Measurements from ENCODE around the gene UHMK1.
"Not testable (repeated sequence)": the region's sequence is repeated elsewhere in the genome, so short reads cannot be mapped to it uniquely, and the experiment has no call there.

Gene UHMK1, protein sequence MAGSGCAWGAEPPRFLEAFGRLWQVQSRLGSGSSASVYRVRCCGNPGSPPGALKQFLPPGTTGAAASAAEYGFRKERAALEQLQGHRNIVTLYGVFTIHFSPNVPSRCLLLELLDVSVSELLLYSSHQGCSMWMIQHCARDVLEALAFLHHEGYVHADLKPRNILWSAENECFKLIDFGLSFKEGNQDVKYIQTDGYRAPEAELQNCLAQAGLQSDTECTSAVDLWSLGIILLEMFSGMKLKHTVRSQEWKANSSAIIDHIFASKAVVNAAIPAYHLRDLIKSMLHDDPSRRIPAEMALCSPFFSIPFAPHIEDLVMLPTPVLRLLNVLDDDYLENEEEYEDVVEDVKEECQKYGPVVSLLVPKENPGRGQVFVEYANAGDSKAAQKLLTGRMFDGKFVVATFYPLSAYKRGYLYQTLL

DNA sequence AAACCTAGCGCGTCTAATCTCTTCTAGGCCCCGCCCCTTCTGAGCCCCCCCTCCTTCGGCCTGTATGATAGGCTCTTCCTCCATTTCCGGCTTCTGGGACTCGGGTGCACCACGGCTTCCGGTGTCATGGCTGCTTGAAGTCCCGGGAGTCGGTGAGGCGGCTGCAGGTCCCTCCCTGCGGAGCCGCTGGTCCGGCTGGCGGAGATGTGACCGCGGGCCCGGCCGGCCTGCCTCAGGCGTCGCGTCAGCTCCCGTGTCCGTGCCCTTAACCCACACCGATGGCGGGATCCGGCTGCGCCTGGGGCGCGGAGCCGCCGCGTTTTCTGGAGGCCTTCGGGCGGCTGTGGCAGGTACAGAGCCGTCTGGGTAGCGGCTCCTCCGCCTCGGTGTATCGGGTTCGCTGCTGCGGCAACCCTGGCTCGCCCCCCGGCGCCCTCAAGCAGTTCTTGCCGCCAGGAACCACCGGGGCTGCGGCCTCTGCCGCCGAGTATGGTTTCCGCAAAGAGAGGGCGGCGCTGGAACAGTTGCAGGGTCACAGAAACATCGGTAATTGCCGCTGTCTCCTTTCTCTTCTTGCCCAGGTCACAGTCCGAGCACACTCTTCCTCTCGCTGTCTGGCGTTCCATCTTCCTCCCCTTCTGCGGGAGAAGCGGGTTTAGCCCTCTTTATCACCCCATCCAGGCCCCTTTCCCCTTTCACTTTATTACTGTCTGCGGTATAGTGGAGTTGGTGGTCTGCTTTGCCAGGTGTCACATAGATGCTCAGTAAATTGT lies at the start of gene UHMK1:
Gene UHMK1, plus strand, starts transcription at position 96 of the 773 bp plus-strand sequence. Its CDS starts 183 bp downstream, at position 279.
- in situ Hi-C loops (cut with MboI; ENCODE audit: low sequenced_read_pairs) = no loop called here

DNA sequence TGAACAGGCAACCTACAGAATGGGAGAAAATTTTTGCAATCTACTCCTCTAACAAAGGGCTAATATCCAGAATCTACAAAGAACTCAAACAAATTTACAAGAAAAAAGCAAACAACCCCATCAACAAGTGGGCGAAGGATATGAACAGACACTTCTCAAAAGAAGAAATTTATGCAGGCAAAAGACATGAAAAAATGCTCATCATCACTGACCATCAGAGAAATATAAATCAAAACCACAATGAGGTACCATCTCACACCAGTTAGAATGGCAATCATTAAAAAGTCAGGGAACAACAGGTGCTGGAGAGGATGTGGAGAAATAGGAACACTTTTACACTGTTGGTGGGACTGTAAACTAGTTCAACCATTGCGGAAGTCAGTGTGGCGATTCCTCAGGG lies 43.3 kb upstream of the UHMK1 start:
- in situ Hi-C loops (cut with MboI; ENCODE audit: low sequenced_read_pairs) = not testable (repeated sequence)

DNA sequence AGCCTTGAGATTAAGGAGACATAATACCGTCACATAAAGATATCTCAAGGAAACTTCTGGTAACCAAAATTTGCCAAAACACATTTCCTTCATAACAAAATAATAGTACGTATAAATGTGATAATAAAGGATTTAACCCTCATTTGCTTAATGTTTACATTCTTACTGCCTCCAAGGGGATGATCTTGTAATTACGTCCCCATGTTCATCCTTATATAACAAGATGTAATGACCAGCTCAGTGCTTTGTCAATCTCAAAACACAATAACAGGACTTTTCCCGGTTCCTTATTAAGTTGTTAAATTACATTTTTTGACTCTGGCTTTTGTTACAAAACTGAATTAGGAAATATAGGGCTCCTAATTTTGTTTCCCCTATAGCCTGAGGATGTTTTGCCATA lies 41.3 kb upstream of the UHMK1 start:
- in situ Hi-C loops (cut with MboI; ENCODE audit: low sequenced_read_pairs) = no loop called here

DNA sequence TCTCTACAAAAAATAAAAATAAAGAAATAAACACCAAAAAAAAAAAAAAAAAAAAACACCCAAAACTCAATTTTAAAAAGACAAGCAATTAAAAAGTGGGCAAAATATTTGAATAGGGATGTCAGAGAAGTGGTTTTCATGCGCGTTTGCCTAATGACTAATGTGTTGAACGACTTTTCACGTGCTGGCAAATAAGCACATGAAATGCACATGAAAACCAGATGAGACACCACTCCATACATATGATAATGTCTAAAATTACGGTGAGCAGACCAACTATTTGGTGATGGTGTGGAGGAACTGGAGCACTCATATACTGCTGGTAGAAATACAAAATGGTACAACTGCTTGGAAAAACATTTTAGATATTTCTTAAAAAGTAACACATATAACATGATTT lies 39.4 kb upstream of the UHMK1 start:
- in situ Hi-C loops (cut with MboI; ENCODE audit: low sequenced_read_pairs) = no loop called here

DNA sequence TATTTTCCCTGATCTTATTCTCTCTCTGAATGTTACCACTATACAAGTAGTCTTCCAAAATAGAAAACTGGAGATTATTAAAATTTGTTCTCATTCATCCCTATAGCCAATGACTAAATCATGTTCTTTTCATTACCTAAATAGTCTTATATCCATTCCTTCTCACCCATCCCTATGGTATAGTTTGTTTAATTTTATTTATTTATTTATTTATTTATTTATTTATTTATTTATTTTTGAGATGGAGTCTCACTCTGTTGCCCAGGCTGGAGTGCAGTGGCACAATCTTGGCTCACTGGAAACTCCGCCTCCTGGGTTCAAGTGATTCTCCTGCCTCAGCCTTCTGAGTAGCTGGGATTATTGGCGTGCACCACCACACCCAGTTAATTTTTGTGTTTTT lies 35.2 kb upstream of the UHMK1 start:
- in situ Hi-C loops (cut with MboI; ENCODE audit: low sequenced_read_pairs) = not testable (repeated sequence)

DNA sequence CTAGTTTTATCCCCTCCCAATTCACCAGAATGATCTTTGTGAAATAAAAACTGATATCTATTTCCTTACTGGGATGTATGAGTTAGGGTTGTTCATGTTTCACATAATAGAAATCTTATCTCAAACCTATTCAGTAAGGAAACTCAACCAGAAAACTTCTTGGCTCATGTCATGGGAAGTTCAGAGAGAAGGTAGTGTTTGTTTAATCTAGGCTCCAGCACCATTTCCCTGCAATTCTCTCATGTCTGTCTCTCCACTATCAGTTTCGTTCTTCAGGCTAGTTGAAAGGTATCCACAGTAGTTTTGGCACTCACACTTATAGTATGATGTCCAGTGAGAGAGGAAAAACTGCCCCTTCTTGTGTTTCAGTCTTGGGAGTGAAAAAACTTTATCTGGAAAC lies 34.6 kb upstream of the UHMK1 start:
- in situ Hi-C loops (cut with MboI; ENCODE audit: low sequenced_read_pairs) = no loop called here

DNA sequence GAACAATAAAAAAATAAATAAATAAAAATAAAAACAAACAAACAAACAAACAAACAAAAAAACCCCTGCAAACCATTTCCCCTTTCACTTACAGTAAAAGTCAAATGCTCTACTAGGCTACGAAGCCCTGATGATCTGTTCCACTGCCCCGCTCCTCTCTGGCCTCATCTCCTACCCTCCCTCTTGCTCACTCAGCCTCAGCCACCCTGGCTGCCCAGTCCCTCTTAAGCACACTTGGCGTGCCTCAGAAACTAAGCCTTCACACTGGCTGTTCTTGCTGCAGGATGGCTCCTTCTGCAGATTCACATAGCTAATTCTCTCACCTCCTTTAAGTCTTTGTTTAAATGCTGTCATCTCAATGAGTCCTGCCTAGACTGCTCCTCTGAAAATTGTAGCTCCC lies 30.8 kb upstream of the UHMK1 start:
- in situ Hi-C loops (cut with MboI; ENCODE audit: low sequenced_read_pairs) = no loop called here

DNA sequence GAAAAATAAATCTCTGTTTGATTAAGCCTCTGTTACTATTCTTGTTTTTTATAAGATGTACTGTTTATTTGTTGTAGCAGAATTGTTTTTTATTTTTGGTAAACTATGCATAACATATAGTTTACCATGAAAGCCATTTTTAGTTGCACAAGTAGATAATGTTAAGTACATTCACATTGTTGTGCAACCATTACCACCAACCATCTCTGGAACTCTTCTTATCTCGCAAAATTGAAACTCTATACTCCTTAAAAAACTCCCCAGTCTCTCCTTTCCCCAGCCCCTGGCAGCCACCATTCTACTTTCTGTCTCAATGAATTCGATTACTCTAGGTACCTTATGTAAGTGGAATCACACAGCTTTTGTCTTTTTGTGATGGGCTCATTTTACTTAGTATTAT lies 27.4 kb upstream of the UHMK1 start:
- in situ Hi-C loops (cut with MboI; ENCODE audit: low sequenced_read_pairs) = no loop called here

DNA sequence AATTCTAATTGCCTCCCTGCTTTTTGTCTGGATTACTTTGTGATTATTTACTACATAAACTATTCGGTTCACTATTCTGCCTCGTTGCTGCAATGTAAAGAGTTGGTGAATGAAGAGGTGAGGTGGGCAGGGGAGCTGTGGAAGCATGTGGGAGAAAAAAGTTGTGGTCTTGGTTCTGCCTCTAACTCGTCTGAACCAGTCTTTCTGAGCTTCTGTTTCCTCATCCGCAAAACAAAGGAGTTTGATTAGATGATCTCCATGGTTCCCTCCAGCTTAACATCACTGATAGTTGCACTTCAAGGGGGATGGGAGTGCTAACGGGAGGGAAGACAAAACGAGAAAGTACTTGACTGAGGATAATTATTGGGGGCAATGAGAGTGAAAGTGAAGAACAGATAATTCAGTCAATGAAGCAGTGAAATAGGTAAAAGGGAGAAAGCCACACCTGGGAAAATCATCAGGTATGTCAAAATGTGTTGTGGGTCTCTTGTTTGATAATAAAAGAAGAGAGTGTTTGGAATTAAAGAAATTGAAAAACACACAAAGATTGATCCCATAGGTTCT lies 26.2 kb upstream of the UHMK1 start:
- in situ Hi-C loops (cut with MboI; ENCODE audit: low sequenced_read_pairs) = no loop called here

DNA sequence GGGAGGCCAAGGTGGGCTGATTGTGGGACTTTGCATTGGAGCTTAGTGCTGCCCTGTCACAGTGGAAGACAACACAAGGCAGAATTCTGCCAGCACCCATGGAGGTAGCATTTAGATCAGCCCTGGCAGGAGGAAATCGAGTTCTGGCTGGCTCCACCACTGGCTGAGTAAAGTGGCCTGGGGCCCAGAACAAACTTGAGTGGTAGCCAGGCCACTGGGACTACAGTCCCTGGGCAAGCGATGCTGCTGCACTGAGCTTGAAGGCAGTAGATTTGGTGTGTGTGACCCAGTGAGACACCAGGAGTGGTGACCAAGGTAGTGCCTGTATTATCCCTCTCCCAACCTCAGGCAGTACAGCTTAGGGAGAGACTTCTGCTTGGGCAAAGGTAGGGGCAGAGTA lies 22.5 kb upstream of the UHMK1 start:
- in situ Hi-C loops (cut with MboI; ENCODE audit: low sequenced_read_pairs) = no loop called here

DNA sequence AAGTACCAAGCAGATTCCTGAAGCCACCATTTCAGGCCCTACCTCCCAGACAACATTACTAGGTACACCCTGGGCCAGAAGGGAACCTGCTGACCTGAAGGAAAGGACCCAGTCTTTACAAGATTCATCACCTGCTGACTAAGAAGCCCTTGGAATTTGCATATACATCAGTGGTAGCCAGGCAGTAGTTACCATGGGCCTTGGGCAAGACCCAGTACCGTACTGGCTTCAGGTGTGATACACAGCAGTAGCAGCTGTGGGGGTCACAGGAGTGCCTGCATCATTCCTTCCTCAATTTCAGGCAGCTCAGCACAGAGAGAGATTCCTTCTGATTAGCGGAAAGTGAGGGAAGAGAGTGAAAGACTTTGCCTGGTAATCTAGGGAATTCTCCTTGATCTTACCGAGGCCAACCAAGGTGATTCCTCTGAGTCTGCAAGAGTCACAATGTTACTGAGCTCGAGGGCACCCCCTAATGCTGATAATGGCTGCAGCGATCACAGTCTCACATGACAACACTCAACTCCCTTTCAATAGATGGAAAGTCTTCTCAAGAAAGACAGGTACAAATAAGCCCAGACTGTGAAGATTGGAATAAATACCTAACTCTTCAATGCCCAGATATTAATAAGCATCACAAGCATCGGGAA lies 22.0 kb upstream of the UHMK1 start:
- in situ Hi-C loops (cut with MboI; ENCODE audit: low sequenced_read_pairs) = no loop called here

DNA sequence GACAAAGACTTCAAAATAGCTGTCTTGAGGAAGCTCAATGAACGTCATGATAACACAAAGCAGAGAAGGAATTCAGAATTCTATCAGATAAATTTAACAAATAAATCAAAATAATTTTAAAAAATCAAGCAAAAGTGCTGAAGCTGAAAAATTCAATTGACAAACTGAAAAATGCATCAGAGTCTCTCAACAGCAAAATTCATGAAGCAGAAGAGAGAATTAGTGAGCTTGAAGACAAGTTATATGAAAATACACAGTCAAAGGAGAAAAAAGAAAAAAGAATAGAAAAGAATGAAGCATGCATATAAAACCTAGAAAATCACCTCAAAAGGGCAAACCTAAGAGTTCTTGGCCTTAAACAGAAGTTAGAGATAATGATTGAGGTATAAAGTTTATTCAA lies 21.0 kb upstream of the UHMK1 start:
- in situ Hi-C loops (cut with MboI; ENCODE audit: low sequenced_read_pairs) = no loop called here

DNA sequence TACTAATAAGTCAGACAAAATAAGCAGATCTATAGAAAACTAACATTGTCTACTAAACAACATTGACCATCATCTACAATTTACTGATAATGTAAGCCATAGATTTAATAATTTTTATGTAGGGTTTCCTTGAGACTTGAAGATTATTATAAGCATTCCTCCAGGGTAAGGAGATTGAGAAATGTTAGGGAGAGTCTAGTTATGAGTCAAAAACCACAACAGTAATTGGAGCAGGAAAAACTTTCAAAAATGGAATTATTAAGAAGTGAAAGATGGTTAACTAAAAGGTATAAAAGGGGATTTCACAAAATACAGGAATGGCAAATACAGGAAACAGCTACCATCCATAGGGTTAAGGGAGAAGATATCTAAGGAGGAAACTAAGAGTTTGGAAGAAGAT lies 12.4 kb upstream of the UHMK1 start:
- in situ Hi-C loops (cut with MboI; ENCODE audit: low sequenced_read_pairs) = no loop called here

DNA sequence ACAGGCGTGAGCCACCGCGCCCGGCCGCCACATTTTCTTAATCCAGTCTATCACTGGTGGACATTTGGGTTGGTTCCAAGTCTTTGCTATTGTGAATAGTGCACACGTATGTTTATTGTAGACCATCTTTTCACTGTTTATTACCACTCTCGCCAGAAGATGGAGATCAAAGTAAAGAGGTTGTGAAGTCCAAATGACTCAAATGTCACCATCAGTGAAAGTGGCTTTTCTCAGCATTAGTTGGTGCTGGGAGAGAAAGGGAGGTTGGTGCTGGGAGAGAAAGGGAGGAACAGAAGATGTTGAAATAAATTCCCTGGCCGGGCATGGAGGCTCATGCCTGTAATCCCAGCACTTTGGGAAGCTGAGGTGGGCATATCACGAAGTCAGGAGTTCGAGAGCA lies 10.4 kb upstream of the UHMK1 start:
- in situ Hi-C loops (cut with MboI; ENCODE audit: low sequenced_read_pairs) = no loop called here

DNA sequence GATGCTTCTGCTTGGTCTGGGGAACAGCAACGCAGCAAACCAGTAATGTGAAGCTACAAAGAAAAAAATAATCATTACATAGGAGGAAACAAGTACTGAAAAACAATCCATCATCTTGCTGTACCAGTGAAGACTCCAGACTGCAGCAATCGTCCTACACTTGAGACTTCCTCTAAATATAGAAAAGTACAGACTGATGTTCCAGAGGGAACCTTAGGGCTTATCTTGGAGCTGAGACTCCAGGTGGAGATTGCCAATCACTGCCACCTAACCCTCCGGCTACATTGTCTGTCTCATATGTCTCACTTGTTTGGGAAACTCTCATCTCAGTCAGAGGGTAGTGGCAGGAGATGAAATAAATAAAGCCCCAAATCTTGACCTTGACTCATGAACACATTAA lies 9.4 kb upstream of the UHMK1 start:
- in situ Hi-C loops (cut with MboI; ENCODE audit: low sequenced_read_pairs) = no loop called here

DNA sequence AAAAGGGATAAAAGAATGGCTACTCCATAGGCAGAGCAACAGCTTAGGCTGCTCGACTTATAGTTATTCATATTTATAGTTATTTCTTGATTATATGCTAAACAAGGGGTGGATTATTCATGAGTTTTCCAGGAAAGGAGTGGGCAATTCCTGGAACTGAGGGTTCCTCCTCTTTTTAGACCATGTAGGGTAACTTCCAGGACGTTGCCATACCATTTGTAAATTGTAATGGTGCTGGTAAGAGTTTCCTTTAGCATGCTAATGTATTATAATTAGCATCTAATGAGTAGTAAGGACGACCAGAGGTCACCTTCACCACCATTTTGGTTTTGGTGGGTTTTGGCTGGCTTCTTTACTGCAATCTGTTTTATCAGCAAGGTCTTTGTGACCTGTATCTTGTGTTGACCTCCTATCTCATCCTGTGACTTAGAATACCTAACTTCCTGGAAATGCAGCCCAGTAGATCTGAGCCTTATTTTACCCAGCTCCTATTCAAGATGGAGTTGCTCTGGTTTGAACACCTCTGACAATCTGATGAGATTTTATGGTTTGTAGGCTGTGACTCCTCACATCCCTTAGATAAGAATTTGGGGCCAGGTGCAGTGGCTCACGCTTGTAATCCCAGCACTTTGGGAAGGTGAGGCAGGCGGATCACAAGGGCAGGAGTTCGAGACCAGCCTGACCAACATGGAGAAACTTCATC lies 1.9 kb upstream of the UHMK1 start:
- in situ Hi-C loops (cut with MboI; ENCODE audit: low sequenced_read_pairs) = not testable (repeated sequence)

DNA sequence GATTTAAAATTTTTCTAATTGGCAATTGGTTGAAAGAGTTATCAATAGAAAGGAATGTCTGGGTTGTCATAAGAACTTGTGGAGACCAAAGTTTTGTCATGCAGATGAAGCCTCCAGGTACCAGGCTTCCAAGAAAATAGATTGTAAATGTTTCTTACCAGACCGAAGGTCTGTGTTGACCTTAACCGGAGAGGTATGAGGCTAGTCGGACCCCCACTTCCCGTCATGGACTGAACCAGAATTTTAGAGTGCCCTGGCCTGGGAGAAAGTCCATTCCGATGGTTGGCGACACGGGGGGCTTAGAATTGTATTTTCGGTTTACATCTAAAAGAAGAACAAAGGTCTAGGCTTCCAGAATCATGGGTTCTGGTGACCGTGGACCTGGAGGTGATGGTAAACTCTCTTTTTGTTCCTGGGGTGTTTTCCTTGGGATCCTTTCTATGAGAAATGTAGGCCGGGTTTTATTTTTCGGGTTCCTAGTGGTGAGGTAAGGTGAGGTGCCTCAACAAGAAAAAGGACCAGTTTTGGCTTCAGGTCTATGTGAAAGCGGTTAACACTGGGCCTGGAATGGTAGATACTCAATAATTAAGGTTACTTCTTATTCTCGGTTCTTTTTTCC lies 405 bp upstream of the UHMK1 start:
- in situ Hi-C loops (cut with MboI; ENCODE audit: low sequenced_read_pairs) = no loop called here

DNA sequence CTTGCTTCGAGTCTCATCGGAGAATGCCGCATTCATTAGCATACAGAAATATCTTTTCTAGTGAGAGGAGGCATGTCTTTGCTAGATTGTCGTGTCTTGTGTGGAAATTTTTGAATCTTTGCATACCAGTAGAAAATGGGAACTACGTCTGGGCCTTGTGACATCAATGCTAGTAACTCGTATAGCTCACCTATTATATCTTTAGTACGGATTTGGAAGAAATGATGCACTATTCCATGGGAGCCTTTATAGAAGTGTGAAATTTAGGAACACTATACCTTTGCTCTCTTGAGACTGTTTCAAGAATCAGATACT lies 835 bp downstream of the UHMK1 start:
- in situ Hi-C loops (cut with MboI; ENCODE audit: low sequenced_read_pairs) = no loop called here

DNA sequence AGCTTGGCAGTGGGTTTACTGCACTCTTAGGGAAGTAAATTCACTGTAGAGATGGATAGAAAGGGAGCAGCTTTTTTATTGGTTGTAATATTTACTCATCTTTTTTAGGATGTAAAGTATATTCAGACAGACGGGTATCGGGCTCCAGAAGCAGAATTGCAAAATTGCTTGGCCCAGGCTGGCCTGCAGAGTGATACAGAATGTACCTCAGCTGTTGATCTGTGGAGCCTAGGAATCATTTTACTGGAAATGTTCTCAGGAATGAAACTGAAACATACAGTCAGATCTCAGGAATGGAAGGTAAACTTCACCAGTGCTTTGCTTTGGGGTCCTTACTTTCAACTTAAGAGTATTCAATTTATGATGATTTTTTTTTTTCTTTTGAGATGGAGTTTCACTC lies 3.2 kb downstream of the UHMK1 start:
- in situ Hi-C loops (cut with MboI; ENCODE audit: low sequenced_read_pairs) = no loop called here

DNA sequence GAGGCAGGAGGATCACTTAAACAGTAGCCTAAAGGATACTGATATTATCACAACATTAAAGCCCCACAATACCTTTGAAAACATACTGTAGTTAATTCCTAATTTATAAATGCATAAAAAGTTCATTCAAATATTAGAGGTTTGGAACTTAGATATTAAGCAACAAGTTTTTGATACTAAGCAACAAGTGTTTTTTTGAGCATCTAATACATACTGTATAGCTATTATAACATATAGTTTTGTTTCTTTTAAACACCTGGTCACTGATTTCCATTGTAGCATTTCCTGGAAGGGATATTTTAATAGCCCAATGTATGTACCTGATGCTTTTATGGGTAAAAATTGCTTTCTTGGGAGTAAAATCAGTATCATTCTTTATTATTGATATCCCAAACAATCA lies 4.5 kb downstream of the UHMK1 start:
- in situ Hi-C loops (cut with MboI; ENCODE audit: low sequenced_read_pairs) = no loop called here

DNA sequence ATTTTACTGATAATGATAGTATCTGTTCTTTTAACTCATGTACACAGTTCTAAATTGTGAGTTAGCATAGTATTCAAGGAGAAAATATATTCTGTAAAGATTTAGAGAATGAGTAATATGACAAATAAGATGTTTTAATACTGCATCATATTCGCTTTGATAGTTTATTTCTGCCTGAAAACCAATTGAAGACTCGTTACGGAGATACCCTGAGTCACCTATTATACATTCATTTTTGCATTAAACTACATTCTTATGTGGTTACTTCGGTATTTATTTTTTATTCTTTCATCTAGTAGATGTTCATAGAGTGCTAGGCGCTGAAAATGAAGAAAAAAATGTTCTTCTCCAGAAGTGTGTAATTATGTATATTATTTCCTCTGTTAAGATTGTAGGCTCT lies 5.3 kb downstream of the UHMK1 start:
- in situ Hi-C loops (cut with MboI; ENCODE audit: low sequenced_read_pairs) = no loop called here

Data from HL-60/S4 treated with phorbol 12-myristate 13-acetate at 8.2 ng/mL for 4 days and 3 days (cell line).